Astrocyte (in vitro differentiated cells and primary cell): ENCODE measurements around the gene MED6. TPM values are rescaled to one million over a fixed set of nuclear protein-coding genes. Genes with fewer than 3 reads are reported as not detected.

Experiments used
- DNase-seq: peaks from one replicate; pipeline ENCODE4 v3.0.0-alpha.2; 2010; ENCODE audit warnings: low read depth
- FAIRE-seq: peaks from 2 replicates; lab custom pipeline; 2011; peaks lifted over from hg19 to GRCh38; lab: Jason Lieb, UNC
- H2AFZ ChIP-seq: 2 replicates; pipeline ENCODE4 v1.6.0; 2012; ENCODE audit warnings: low read depth, low read length, inconsistent platforms
- H3K27ac ChIP-seq: 2 replicates; pipeline ENCODE4 v1.5.1; 2011; ENCODE audit warnings: low read depth, low read length, inconsistent platforms
- H3K27me3 ChIP-seq: 2 replicates; pipeline ENCODE4 v1.6.0; 2011; ENCODE audit warnings: low read length, inconsistent platforms; ENCODE audit not compliant: insufficient read depth
- H3K36me3 ChIP-seq: 2 replicates; pipeline ENCODE4 v1.5.1; 2011; ENCODE audit warnings: low read length, inconsistent platforms; ENCODE audit not compliant: insufficient read depth
- H3K4me1 ChIP-seq: 2 replicates; pipeline ENCODE4 v1.5.1; 2011; ENCODE audit warnings: low read length, inconsistent platforms; ENCODE audit not compliant: insufficient read depth
- H3K4me2 ChIP-seq: 2 replicates; pipeline ENCODE4 v1.6.0; 2012; ENCODE audit warnings: low read length, inconsistent platforms
- H3K4me3 ChIP-seq: 2 replicates; pipeline ENCODE4 v1.5.1; 2011; ENCODE audit warnings: low read depth, mild to moderate bottlenecking, low read length, inconsistent platforms; ENCODE audit not compliant: insufficient read depth
- H3K79me2 ChIP-seq: 2 replicates; pipeline ENCODE4 v1.6.0; 2012; ENCODE audit warnings: mild to moderate bottlenecking, low read length, inconsistent platforms; ENCODE audit not compliant: insufficient read depth
- H3K9ac ChIP-seq: 2 replicates; pipeline ENCODE4 v1.6.0; 2012; ENCODE audit warnings: mild to moderate bottlenecking, low read length, inconsistent platforms
- H3K9me3 ChIP-seq: 2 replicates; pipeline ENCODE4 v1.5.1; 2012; ENCODE audit warnings: low read depth, mild to moderate bottlenecking, low read length, inconsistent platforms; ENCODE audit not compliant: insufficient read depth
- H4K20me1 ChIP-seq: 2 replicates; pipeline ENCODE4 v1.6.0; 2012; ENCODE audit warnings: low read length, inconsistent platforms; ENCODE audit not compliant: insufficient read depth
- H3K27ac Mint-ChIP-seq: one replicate; pipeline ENCODE4 v1.8.0; 2021; ENCODE audit warnings: mild to moderate bottlenecking, mixed read lengths; ENCODE audit not compliant: unreplicated experiment
- H3K27me3 Mint-ChIP-seq: one replicate; pipeline ENCODE4 v1.8.0; 2021; ENCODE audit warnings: low read depth, mixed read lengths; ENCODE audit not compliant: unreplicated experiment
- H3K36me3 Mint-ChIP-seq: one replicate; pipeline ENCODE4 v1.8.0; 2021; ENCODE audit warnings: low read depth, mixed read lengths; ENCODE audit not compliant: unreplicated experiment
- H3K4me1 Mint-ChIP-seq: one replicate; pipeline ENCODE4 v1.8.0; 2021; ENCODE audit warnings: low read depth, mixed read lengths; ENCODE audit not compliant: unreplicated experiment
- H3K4me3 Mint-ChIP-seq: one replicate; pipeline ENCODE4 v1.8.0; 2021; ENCODE audit warnings: mild to moderate bottlenecking, moderate library complexity, mixed read lengths; ENCODE audit not compliant: unreplicated experiment
- H3K9me3 Mint-ChIP-seq: one replicate; pipeline ENCODE4 v1.8.0; 2021; ENCODE audit warnings: mild to moderate bottlenecking, mixed read lengths; ENCODE audit not compliant: unreplicated experiment
- EZH2 ChIP-seq: IDR thresholded peaks from 2 replicates; pipeline ENCODE4 v1.6.1; 2012; ENCODE audit warnings: mild to moderate bottlenecking, low read length, inconsistent platforms; ENCODE audit not compliant: insufficient read depth
- total RNA-seq: library from RNA; stranded (reverse); gene quantifications from 2 replicates; pipeline ENCODE4 v1.2.1, GENCODE V29; 2021
- TF ChIP-seq, protein P1 (sequence below): IDR thresholded peaks from 2 replicates; pipeline ENCODE4 v1.5.1; 2011; ENCODE audit warnings: low read depth, mild to moderate bottlenecking, inconsistent platforms, low read length, moderate library complexity; ENCODE audit not compliant: insufficient read depth

MED6 gene
- total RNA-seq, 1 donor from 2014 or later = 43.5 TPM

DNA sequence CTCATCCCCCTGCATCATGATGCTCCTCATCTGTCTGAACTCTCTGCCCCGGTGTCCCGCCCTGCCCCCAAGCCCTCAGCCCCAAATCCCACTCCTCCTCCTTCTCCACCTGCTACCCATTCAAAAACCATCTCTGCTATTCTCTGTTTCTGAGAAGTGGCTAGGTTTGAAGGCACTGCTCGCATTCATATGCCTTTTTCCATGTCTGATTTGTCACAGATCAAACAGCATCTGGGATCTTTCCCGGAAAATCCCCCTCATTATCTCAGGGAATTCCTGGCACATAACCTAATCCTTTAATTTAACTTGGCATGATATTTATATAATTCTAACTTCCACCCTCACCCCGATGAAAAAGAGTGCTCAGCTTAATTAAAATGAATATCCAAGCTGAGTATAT, 62.4 kb downstream of the MED6 start:
- peaks cover 16% of the 10 kb centered on the region for H3K4me1 Mint-ChIP-seq
- no peaks in the 10 kb centered on the region for H3K4me1 ChIP-seq
- FAIRE-seq (no peak), DNase-seq (no peak)
- no peaks in the 10 kb centered on the region for H3K27me3 ChIP-seq
- no peaks in the 10 kb centered on the region for H3K27me3 Mint-ChIP-seq
- H3K27ac ChIP-seq = no peak overlapping the region
- H2AFZ ChIP-seq = no peak overlapping the region
- H3K9ac ChIP-seq = no peak overlapping the region
- H3K79me2 ChIP-seq = no peaks in the 10 kb centered on the region
- no peaks in the 10 kb centered on the region for H4K20me1 ChIP-seq
- H3K9me3 ChIP-seq = no peaks in the 10 kb centered on the region
- peaks cover 22% of the 10 kb centered on the region for H3K9me3 Mint-ChIP-seq
- H3K4me2 ChIP-seq = no peak overlapping the region
- H3K36me3 ChIP-seq = no peaks in the 10 kb centered on the region
- no peak overlapping the region for H3K4me3 ChIP-seq
- no peak overlapping the region for H3K4me3 Mint-ChIP-seq
- TF ChIP-seq EZH2 = no peak
- TF ChIP-seq, protein P1, sequence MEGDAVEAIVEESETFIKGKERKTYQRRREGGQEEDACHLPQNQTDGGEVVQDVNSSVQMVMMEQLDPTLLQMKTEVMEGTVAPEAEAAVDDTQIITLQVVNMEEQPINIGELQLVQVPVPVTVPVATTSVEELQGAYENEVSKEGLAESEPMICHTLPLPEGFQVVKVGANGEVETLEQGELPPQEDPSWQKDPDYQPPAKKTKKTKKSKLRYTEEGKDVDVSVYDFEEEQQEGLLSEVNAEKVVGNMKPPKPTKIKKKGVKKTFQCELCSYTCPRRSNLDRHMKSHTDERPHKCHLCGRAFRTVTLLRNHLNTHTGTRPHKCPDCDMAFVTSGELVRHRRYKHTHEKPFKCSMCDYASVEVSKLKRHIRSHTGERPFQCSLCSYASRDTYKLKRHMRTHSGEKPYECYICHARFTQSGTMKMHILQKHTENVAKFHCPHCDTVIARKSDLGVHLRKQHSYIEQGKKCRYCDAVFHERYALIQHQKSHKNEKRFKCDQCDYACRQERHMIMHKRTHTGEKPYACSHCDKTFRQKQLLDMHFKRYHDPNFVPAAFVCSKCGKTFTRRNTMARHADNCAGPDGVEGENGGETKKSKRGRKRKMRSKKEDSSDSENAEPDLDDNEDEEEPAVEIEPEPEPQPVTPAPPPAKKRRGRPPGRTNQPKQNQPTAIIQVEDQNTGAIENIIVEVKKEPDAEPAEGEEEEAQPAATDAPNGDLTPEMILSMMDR = no peak
- peaks cover 27% of the 10 kb centered on the region for H3K36me3 Mint-ChIP-seq
- no peak overlapping the region for H3K27ac Mint-ChIP-seq

DNA sequence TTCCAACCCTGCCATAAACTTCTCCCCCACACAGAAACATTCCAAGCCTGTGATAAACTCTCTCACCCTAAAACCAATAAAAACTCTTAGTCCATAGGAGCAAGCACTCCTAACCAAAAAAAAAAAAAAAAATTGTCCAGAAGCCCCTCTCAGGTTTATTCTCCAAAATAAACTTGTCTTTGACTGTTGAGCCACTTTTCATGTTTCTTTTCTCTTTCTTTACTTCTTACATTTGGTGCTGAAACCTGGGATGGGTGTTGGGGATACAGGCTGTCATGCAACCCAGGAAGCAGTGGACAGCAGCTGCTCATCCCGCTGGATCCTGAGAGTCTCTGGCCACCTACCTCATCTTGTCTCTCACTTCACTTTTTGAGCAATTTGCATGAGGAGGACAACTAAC, 63.6 kb downstream of the MED6 start:
- TF ChIP-seq, protein P1 = no peak
- no peak for TF ChIP-seq EZH2
- Histone ChIP-seq H3K36me3 (no peaks in the 10 kb centered on the region), H3K9ac (no peak overlapping the region), H3K27ac (no peak overlapping the region), H3K9me3 (no peaks in the 10 kb centered on the region), H3K4me1 (no peaks in the 10 kb centered on the region), H3K4me2 (no peak overlapping the region), H4K20me1 (no peaks in the 10 kb centered on the region), H3K4me3 (no peak overlapping the region), H3K27me3 (no peaks in the 10 kb centered on the region), H3K79me2 (no peaks in the 10 kb centered on the region), H2AFZ (no peak overlapping the region)
- FAIRE-seq = no peak
- peaks cover 16% of the 10 kb centered on the region for H3K4me1 Mint-ChIP-seq
- H3K27ac Mint-ChIP-seq = peak overlapping the region; percentile 73
- H3K27me3 Mint-ChIP-seq = no peaks in the 10 kb centered on the region
- peak overlapping the region; percentile 4 for H3K4me3 Mint-ChIP-seq
- peaks cover 26% of the 10 kb centered on the region for H3K9me3 Mint-ChIP-seq
- peaks cover 34% of the 10 kb centered on the region for H3K36me3 Mint-ChIP-seq
- DNase-seq = no peak

DNA sequence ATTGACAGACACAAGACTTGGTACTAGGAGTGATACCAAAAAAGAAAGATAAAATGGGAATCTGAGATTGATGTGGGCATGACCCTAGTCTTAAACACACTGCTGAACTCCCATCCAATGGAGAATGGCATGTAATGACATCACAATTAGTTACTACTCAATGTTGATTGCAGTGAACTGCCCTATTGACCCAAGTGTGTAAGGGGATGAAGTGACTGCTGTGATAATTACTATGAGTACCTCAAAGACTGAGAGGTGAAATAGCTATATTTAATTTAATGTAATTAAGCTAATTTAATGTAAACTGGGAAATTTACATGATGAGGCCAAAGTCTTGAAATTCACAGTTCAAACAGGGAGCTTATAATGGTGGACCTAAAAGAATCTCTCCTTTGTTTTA, 65.6 kb downstream of the MED6 start, which contains the start of gene ADAM20:
TSS of gene ADAM20 (minus strand) at position 101 of the 400 bp plus-strand sequence. CDS start 10,247 bp downstream, outside the sequence.
- Mint-ChIP-seq H3K4me1 (peaks cover 16% of the 10 kb centered on the region), H3K4me3 (no peak within 1 kb of the TSS), H3K27ac (no peak within 1 kb of the TSS), H3K36me3 (peaks cover 34% of the 10 kb centered on the region), H3K9me3 (peaks cover 26% of the 10 kb centered on the region), H3K27me3 (no peaks in the 10 kb centered on the region)
- no peaks in the 10 kb centered on the region for H3K9me3 ChIP-seq
- TF ChIP-seq, protein P1 = no peak
- TF ChIP-seq EZH2 = no peak
- FAIRE-seq = no peak
- H3K27ac ChIP-seq = no peak within 1 kb of the TSS
- H3K9ac ChIP-seq = no peak within 1 kb of the TSS
- no peaks in the 10 kb centered on the region for H3K36me3 ChIP-seq
- no peak within 1 kb of the TSS for H2AFZ ChIP-seq
- H3K4me3 ChIP-seq = no peak within 1 kb of the TSS
- H4K20me1 ChIP-seq = no peaks in the 10 kb centered on the region
- no peaks in the 10 kb centered on the region for H3K4me1 ChIP-seq
- DNase-seq = no peak
- no peak within 1 kb of the TSS for H3K4me2 ChIP-seq
- H3K27me3 ChIP-seq = no peaks in the 10 kb centered on the region
- no peaks in the 10 kb centered on the region for H3K79me2 ChIP-seq

Other genes starting within 250 kb of the MED6 start
- gene COX16, start 241.0 kb downstream of the MED6 start, total RNA-seq = 65.8 TPM in 2 replicates
- 31.7 and 35.7 TPM in 2 replicates for gene SYNJ2BP, start 183.6 kb downstream of the MED6 start, total RNA-seq
- 0.94 and 1.1 TPM in 2 replicates for gene ADAM21, start 148.5 kb downstream of the MED6 start, total RNA-seq
- gene ADAM20, start 65.7 kb downstream of the MED6 start, total RNA-seq = 0.95 and 1.3 TPM in 2 replicates
- 6.9 and 8.4 TPM in 2 replicates for gene TTC9, start 41.3 kb upstream of the MED6 start, total RNA-seq
- 10.7 and 13.0 TPM in 2 replicates for gene MAP3K9, start 208.9 kb upstream of the MED6 start, total RNA-seq